Upper lobe of right lung (tissue), 1 donor: ENCODE results near the gene NGFR. TPM values are rescaled to one million over a fixed set of nuclear protein-coding genes. Genes with fewer than 3 reads are reported as not detected.

ENCODE experiments used
- ATAC-seq: fragments of 200-7000 bp; cut with Tn5 transposase; one replicate; pipeline ENCODE4 v1.9.1; 2020; ENCODE audit warnings: mild to moderate bottlenecking, moderate library complexity
- DNase-seq: peaks from one replicate; pipeline ENCODE4 v3.0.0-alpha.2; 2020
- H3K27ac ChIP-seq: fragments of 200-600 bp; one replicate; pipeline ENCODE4 v1.8.0; 2022
- H3K27me3 ChIP-seq: fragments of 200-600 bp; one replicate; pipeline ENCODE4 v1.8.0; 2022; ENCODE audit warnings: mild to moderate bottlenecking
- H3K36me3 ChIP-seq: fragments of 200-600 bp; one replicate; pipeline ENCODE4 v1.8.0; 2022
- H3K4me1 ChIP-seq: fragments of 200-600 bp; one replicate; pipeline ENCODE4 v1.8.0; 2022
- H3K4me3 ChIP-seq: fragments of 200-600 bp; one replicate; pipeline ENCODE4 v1.8.0; 2022; ENCODE audit warnings: mild to moderate bottlenecking
- H3K9me3 ChIP-seq: fragments of 200-600 bp; one replicate; pipeline ENCODE4 v1.8.0; 2022
- CTCF ChIP-seq: fragments of 200-600 bp; IDR thresholded peaks from one replicate; pipeline ENCODE4 v1.8.0; 2022; ENCODE audit warnings: antibody characterized with exemption
- intact Hi-C: fragments of 100-400 bp; cut with DNase I; formaldehyde crosslinking; loops from one replicate; pipeline ENCODE4 v1.11.0; 2022
- total RNA-seq: library from RNA; stranded (reverse); fragmentation: NEBNext Ultra II Directional; extraction: Animal tissue kit (Norgen Biotek cat#: 25700); gene quantifications from one replicate; pipeline ENCODE4 v1.2.1, GENCODE V29; 2021
- donor health status: DM: no; HTN: yes; CAD: no; lungs with severe emphysema.

NGFR gene
- total RNA-seq, 1 donor from 2014 or later = 0.78 TPM

DNA sequence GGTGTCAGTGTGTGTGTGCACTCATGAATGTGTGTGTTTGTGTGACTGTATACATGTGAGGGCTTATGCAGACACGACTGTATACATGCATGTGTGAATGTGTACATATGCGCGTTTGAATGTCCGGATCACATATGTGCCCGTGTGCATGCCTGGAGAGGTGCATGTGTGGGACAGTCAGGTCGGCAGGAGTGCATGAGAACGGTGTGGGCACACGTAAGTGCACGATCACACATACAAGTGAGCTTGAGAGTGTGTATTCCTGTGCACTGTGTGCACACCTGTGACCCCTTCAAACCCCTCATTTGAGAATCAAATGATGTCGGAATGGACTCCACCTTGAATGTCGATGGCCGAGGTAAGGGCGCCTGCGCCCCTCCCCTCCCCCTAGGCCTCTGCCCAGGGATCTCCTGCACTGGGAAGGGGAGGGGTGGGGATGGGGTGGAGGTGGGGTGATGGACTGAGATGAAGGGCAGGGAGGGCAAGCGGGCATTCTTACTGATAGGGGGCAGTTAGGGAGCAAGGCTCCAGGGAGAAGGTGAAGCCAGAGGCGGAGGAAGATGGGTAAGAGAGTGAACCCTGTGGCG lies 601 bp upstream of the NGFR start:
- Histone ChIP-seq H3K36me3 (no peaks in the 10 kb centered on the region), H3K9me3 (no peaks in the 10 kb centered on the region), H3K4me3 (peak overlapping the region; percentile 37), H3K4me1 (peaks cover 31% of the 10 kb centered on the region), H3K27me3 (peaks cover 47% of the 10 kb centered on the region), H3K27ac (no peak overlapping the region)
- TF ChIP-seq CTCF = no peak
- intact Hi-C loops = loop anchor here (10.0 kb wide), 1 partner anchor 50 kb away; no protein-coding TSS in a partner anchor
- ATAC-seq (no peak), DNase-seq (no peak)

DNA sequence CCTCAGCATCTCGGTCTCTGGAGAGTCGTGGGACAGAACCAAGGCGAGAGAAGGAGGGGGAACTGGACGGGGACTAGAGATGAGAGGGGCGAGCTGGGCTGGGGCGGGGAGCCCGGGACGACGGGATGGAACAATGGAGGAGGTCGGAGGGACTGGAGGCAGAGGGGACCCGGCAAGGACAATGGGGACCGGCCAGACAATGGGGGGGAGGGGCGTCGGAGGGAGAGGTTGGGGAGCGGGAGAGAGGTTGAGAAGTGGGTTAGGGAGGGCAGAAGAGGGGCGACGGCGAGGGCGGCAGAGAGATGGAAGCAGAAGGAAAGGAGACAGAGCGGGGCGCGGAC lies 719 bp downstream of the NGFR start:
- Histone ChIP-seq H3K36me3 (no peaks in the 10 kb centered on the region), H3K4me3 (peak overlapping the region; percentile 37), H3K27me3 (peaks cover 56% of the 10 kb centered on the region), H3K9me3 (no peaks in the 10 kb centered on the region), H3K4me1 (peaks cover 31% of the 10 kb centered on the region), H3K27ac (no peak overlapping the region)
- TF ChIP-seq CTCF = no peak
- DNase-seq (no peak), ATAC-seq (no peak)
- intact Hi-C loops = loop anchor here (10.0 kb wide), 1 partner anchor 49 kb away; no protein-coding TSS in a partner anchor

- Histone ChIP-seq H3K27ac (no peak overlapping the region), H3K36me3 (no peaks in the 10 kb centered on the region), H3K9me3 (no peaks in the 10 kb centered on the region), H3K27me3 (peaks cover 61% of the 10 kb centered on the region), H3K4me3 (peak overlapping the region; percentile 37), H3K4me1 (peaks cover 31% of the 10 kb centered on the region)
- ATAC-seq (peak; percentile 87), DNase-seq (peak; percentile 87)
- peak; percentile 84 for TF ChIP-seq CTCF
- intact Hi-C loops = loop anchor here (10.0 kb wide), 1 partner anchor 48 kb away; no protein-coding TSS in a partner anchor
Observed at GRCh38 chr17:49496183-49496866, 1.2 kb downstream of the NGFR start.

GRCh38 chr17:49496867-49497147 lies 1.7 kb downstream of the NGFR start:
- intact Hi-C loops = loop anchor here (10.0 kb wide), 1 partner anchor 48 kb away; no protein-coding TSS in a partner anchor
- DNase-seq = no peak
- no peak overlapping the region for H3K27ac ChIP-seq

More at GRCh38 chr17:49496867-49497147, 1.7 kb downstream of the NGFR start:
- Histone ChIP-seq H3K4me1 (peaks cover 31% of the 10 kb centered on the region), H3K36me3 (no peaks in the 10 kb centered on the region), H3K4me3 (peak overlapping the region; percentile 37), H3K27me3 (peaks cover 66% of the 10 kb centered on the region), H3K9me3 (no peaks in the 10 kb centered on the region)
- no peak for TF ChIP-seq CTCF
- ATAC-seq = no peak
